Parathyroid adenoma (tissue), 2 donors: ENCODE measurements around the gene SLC9A9.

Source experiments
- H2AFZ ChIP-seq: fragments of 300-600 bp; sonication (generic); one replicate; pipeline ENCODE4 v1.7.0; 2017; ENCODE audit warnings: antibody characterized with exemption, mild to moderate bottlenecking
- H3K27ac ChIP-seq: fragments of 300-600 bp; sonication (generic); one replicate; pipeline ENCODE4 v1.7.0; 2017
- H3K27me3 ChIP-seq: fragments of 300-600 bp; sonication (generic); one replicate; pipeline ENCODE4 v1.7.0; 2017; ENCODE audit warnings: low read length; ENCODE audit not compliant: control insufficient read depth, insufficient read depth
- H3K36me3 ChIP-seq: fragments of 300-600 bp; sonication (generic); one replicate; pipeline ENCODE4 v1.7.0; 2017; ENCODE audit warnings: low read length; ENCODE audit not compliant: control insufficient read depth, insufficient read depth
- H3K4me1 ChIP-seq: fragments of 300-600 bp; sonication (generic); one replicate; pipeline ENCODE4 v1.7.0; 2017; ENCODE audit warnings: control low read depth
- H3K4me2 ChIP-seq: fragments of 300-600 bp; sonication (generic); one replicate; pipeline ENCODE4 v1.7.0; 2017; ENCODE audit warnings: low read length
- H3K4me3 ChIP-seq: fragments of 300-600 bp; sonication (generic); one replicate; pipeline ENCODE4 v1.7.0; 2017; ENCODE audit warnings: low read depth, low read length
- H3K79me2 ChIP-seq: fragments of 300-600 bp; sonication (generic); one replicate; pipeline ENCODE4 v1.7.0; 2017; ENCODE audit warnings: control low read depth
- H3K9ac ChIP-seq: fragments of 300-600 bp; sonication (generic); one replicate; pipeline ENCODE4 v1.7.0; 2017; ENCODE audit warnings: mild to moderate bottlenecking
- H3K9me3 ChIP-seq: fragments of 300-600 bp; sonication (generic); one replicate; pipeline ENCODE4 v1.7.0; 2017; ENCODE audit warnings: low read length; ENCODE audit not compliant: control insufficient read depth
- TF ChIP-seq, protein P1 (sequence below): fragments of 300-600 bp; sonication (generic); IDR thresholded peaks from one replicate; pipeline ENCODE4 v1.7.0; 2017; ENCODE audit warnings: antibody characterized with exemption, mild to moderate bottlenecking
- donor health status: primary hyperparathyroidism.

SLC9A9 gene

DNA sequence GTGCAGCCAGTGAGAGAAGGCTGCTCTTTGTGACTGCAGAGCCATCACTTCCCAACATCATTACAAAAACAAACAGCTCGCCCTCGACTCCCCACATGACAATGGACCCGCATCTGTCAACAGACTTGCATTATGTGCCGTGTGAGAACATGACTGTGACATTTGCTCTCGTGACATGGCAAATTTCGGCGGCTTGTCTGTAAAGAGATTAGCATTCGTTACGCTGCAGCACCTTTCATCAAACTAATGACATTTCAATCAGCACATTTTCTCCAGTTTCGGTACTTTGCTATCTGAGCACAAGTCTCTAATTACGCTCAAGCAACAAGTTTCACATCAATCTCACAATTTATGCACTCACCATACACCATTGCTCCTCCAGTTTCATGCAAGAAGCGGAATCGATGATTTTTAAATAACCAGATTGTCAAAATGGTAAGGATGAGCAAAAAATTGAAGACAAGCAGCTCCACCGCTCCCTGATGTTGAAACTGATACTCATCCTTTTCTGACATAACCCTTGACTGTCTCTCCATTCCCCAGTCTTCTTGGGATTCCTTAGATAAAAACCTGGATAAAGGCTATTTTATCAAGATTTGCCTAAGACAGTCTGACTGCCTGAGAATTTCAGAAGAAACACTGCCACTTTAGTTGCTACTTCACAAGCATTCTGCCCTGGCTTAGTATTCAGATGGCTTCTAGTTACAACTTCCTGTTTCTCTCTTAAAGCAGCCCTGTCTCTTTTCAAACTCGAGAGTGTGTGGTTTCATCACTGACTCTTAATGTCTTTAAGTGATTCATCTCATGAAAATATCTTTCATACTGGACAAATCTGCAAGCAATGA is at the start of gene SLC9A9:
SLC9A9 (minus strand) TSS at position 682 of the 845 bp plus-strand sequence; CDS start at position 536, 146 bp downstream.
- Histone ChIP-seq H3K4me3 (peak within 1 kb of the TSS; percentile 72), H2AFZ (peak within 1 kb of the TSS; percentile 53)

DNA sequence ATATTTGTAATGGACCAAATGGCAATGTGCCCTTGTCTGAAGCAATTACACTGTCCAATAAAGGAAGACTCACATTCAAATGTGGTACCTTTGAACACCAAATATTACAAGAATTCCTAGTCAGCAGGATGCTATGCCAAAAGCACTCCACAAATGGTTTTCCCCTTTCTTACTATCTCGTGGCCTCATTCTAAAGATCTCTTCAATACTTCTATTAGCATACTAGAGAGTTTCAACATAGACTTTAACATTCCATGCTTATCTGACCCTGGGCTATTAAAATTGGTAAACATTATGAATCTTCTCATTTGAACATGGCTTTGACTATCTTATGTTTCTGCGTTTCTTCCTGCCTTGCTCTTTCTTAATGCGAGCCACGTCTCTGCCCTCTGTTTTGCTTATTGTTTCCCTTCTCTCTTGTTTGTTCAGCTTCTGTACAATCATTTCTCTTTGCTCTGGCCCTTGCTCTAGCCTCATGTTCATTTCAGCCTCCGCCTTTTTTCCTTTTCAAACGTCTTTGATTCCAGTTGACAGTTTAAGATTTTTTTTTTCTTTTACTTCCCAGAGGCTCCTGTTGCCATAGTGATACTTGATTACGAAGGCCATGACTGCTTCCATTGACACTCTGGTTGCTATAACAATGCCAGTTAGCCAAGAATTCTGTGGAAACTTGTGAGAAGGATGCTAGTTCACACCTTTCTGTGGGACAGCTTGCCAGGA is 49.5 kb upstream of the SLC9A9 start:
- TF ChIP-seq, protein P1, sequence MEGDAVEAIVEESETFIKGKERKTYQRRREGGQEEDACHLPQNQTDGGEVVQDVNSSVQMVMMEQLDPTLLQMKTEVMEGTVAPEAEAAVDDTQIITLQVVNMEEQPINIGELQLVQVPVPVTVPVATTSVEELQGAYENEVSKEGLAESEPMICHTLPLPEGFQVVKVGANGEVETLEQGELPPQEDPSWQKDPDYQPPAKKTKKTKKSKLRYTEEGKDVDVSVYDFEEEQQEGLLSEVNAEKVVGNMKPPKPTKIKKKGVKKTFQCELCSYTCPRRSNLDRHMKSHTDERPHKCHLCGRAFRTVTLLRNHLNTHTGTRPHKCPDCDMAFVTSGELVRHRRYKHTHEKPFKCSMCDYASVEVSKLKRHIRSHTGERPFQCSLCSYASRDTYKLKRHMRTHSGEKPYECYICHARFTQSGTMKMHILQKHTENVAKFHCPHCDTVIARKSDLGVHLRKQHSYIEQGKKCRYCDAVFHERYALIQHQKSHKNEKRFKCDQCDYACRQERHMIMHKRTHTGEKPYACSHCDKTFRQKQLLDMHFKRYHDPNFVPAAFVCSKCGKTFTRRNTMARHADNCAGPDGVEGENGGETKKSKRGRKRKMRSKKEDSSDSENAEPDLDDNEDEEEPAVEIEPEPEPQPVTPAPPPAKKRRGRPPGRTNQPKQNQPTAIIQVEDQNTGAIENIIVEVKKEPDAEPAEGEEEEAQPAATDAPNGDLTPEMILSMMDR: no peak
- Histone ChIP-seq H3K4me1 (no peaks in the 10 kb centered on the region), H3K36me3 (no peaks in the 10 kb centered on the region), H3K27ac (no peak overlapping the region), H3K27me3 (no peaks in the 10 kb centered on the region), H3K79me2 (no peaks in the 10 kb centered on the region), H3K9me3 (no peaks in the 10 kb centered on the region), H3K4me3 (no peak overlapping the region), H3K4me2 (no peak overlapping the region), H3K9ac (no peak overlapping the region), H2AFZ (no peak overlapping the region)

More for the DNA sequence above, at the start of gene SLC9A9:
- TF ChIP-seq, protein P1: no peak
- peak within 1 kb of the TSS; percentile 80 for H3K4me2 ChIP-seq
- H3K27ac ChIP-seq: no peak within 1 kb of the TSS
- no peaks in the 10 kb centered on the region for H3K9me3 ChIP-seq
- no peaks in the 10 kb centered on the region for H3K36me3 ChIP-seq
- H3K27me3 ChIP-seq: no peaks in the 10 kb centered on the region
- peaks cover 4% of the 10 kb centered on the region for H3K4me1 ChIP-seq
- no peaks in the 10 kb centered on the region for H3K79me2 ChIP-seq
- no peak within 1 kb of the TSS for H3K9ac ChIP-seq

DNA sequence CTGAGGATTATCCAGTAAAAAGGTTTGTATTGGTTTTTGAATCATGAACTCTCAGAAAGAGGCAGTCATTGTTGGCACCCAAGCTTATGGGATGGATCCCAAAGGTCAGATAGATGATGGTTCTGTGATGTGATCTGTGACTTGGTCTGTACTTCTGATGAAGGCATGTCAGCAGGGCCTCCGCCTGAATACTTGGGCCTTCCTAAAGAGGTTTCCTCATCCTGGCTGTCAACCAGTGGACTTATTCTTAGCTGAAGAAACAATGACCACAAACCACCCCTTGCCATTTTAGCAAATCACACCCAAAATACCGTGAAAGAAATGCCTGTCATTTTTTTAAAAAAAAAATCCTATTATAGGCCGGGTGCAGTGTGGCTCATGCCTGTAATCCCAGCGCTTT is 48.2 kb upstream of the SLC9A9 start:
- Histone ChIP-seq H3K4me1 (no peaks in the 10 kb centered on the region), H3K79me2 (no peaks in the 10 kb centered on the region), H3K9me3 (no peaks in the 10 kb centered on the region), H3K4me2 (no peak overlapping the region), H3K4me3 (no peak overlapping the region), H2AFZ (no peak overlapping the region), H3K36me3 (no peaks in the 10 kb centered on the region), H3K27me3 (no peaks in the 10 kb centered on the region), H3K9ac (no peak overlapping the region), H3K27ac (no peak overlapping the region)
- TF ChIP-seq, protein P1: no peak

DNA sequence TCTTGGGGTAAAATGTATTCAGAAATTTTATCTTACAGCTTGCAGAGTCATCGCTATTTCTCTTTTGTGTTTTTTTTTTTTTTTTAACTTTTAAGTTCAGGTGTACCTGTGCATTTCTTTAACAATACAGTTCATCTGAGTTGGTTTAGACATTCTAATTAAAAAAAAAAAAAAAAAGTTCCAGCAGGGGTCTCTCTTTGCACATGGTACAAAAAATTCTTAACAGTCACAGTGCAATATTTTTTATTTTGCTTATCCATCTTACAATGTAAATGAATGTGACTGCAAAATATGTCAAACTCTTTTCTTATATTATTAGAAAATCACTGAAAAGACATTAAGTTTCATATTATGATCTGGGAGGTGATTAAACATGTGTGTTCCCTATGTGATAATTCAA is 47.5 kb upstream of the SLC9A9 start:
- no peak overlapping the region for H3K4me2 ChIP-seq
- H2AFZ ChIP-seq: no peak overlapping the region

More for the DNA sequence above, 47.5 kb upstream of the SLC9A9 start:
- H3K79me2 ChIP-seq: no peaks in the 10 kb centered on the region
- H3K9me3 ChIP-seq: no peaks in the 10 kb centered on the region
- no peak overlapping the region for H3K9ac ChIP-seq
- no peak overlapping the region for H3K27ac ChIP-seq
- no peak overlapping the region for H3K4me3 ChIP-seq
- H3K36me3 ChIP-seq: no peaks in the 10 kb centered on the region
- H3K27me3 ChIP-seq: no peaks in the 10 kb centered on the region
- H3K4me1 ChIP-seq: no peaks in the 10 kb centered on the region
- TF ChIP-seq, protein P1: no peak
